ENCODE results near the gene ITPR1. TPM values are rescaled to one million over a fixed set of nuclear protein-coding genes. Genes with fewer than 3 reads are reported as not detected.

Gene ITPR1
- polyA plus RNA-seq, 5 donors, result 34.8 to 47.9 (median 40.8) TPM

DNA sequence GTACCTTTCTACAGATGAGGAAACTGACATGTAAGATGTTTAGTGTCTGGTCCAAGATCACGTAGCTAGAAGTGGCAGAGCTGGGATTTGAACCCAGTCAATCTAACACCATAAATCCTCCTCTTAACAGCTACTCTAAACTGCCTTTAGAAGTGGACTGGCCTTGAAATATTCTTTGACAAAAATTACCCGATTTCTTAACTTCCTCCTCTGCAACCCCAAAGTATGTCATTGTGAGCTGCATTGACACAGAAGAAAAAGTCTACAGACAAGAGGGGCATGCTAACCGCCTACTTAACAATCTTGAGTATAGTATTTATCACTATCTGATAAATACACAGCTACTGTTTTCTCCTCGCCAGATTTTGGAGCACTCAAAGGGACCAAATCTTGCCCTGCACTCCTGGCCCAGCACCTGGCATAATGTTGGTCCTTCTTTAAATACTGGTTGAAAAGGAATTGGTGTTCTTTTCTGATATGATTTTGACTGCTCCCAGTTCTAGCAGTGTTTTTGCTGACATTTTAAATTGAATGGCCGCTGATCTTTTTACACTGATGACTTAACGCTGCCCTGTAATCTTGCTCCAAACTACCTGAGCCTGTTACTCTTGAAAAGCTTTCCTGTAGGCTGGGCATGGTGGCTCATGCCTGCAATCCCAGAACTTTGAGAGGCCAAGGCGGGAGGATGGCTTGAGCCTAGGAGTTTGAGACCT, 36.9 kb downstream of the ITPR1 start:
- DNase-seq, result no peak

DNA sequence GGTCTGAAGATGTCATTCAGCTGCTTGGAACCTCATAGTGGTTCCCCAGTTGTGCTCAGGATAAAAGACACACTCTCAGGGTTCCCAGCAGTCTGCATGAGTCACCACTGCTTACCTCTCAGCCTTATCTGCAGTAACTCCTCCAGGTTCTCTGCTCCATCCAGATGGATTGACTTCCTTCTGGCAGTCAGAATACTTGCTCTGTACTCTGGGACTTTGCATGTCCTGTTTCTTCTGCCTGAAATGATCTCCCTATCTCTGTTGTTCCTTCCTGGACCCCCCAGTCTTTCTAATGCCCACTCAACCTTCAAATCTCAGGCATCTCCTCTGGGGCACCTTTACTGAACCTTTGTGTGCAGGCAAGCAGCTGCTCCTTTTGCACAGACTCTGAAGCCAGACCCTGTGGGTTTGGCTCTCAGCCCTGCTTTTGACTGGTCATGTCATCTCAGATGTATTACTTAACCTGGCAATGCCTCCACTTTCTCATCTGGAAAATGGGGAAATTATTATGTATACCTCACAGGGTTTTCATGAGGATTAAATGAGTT, 38.4 kb downstream of the ITPR1 start:
- DNase-seq, result no peak

DNA sequence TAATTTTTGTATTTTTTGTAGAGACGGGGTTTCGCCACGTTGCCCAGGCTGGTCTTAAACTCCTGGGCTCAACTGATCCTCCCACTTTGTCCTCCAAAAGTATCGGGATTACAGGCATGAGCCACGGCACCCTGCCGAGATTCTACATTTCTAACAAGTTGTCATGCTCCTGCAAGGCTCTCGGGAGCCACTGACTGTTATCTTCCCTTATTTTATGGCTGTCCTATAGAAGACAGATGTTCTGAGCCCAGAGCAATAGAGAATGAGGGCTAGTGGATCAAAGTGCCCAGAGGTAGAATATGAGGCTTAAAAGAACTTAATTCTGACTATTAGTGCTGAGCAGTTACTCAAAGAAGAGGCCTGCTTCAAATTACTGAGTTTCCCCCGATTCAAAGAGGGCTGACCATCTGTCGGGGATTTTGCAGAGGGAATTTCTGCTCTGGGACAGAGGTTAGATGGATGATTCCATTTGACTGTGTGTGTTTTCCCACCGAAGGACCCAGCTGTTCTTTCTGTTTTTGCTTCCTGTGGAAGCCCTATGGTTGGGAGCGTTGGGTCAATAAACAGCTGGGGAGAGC, 39.5 kb downstream of the ITPR1 start:
- no peak for DNase-seq

DNA sequence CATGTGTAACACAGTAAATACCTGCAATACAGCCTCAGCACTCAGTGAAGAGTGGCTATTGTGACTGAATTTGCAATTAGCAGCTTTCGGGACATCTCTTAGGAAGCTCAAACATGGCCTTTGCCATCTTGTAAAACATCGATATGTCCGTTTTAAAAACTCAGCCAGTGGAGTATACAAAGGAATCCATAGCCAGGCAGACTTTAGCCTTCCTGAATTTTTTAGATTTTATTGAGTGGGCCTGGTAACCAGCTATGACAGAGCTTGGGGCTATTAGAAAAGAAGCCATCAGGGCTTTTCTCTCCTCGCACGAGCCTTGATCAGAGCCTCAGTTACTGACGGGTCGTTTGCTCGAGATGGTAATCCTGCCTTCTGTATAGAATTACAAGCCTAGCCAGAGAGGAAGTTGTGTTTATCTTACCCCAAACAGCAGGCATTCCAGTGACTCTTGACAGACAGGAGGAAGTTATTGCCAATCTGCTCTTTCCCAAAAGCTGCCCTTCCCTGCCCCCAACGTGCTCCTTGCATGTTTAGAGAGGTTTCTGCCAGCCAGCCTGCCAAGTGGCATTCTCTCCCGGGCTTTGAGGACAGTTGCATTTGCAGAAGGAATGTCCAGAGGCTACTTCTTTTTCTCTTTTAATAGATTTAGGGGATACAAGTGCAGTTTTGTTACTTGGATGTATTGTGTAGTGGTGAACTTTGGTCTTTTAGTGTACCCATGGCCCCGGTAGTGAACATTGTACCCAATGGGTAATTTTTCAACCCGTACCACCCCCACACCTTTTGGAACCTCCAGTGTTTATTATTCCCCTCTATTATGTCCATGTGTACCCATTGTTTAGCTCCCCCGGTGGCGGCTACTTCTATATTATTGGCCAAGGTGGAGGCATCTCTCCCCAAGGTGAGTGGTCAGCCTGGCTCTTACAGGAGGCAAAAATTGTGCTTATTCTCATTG, 40.6 kb downstream of the ITPR1 start:
- no peak for DNase-seq

GRCh38 chr3:4534906-4535305, 41.8 kb downstream of the ITPR1 start:
- no peak for DNase-seq

- DNase-seq, result no peak
Measured at GRCh38 chr3:4536260-4536659, 43.1 kb downstream of the ITPR1 start.

DNA sequence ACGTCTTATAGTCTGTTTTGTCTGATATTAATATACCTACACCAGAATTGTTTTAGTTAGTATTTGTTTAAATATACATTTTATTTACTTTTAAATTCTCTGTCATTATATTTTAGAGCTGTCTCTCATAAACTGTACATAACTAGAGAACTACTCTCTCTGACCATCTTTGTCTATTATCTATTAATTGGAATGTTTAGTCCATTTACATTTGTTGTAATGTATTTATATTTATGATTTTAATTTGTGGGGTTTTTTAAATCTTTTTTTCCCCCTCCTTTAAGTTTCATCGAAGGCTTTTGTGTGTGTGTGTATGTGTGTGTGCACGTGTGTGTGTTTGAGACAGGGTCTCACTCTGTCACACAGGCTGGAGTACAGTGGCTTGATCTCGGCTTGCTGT, 47.1 kb downstream of the ITPR1 start:
- no peak for DNase-seq

GRCh38 chr3:4543110-4543509, 50.0 kb downstream of the ITPR1 start:
- DNase-seq, result no peak

GRCh38 chr3:4546346-4547178, 53.4 kb downstream of the ITPR1 start:
- DNase-seq, result no peak

- no peak for DNase-seq
Measured at GRCh38 chr3:4547799-4548198, 54.7 kb downstream of the ITPR1 start.

GRCh38 chr3:4548356-4548755, 55.2 kb downstream of the ITPR1 start:
- DNase-seq, result no peak

GRCh38 chr3:4548780-4549179, 55.6 kb downstream of the ITPR1 start:
- no peak for DNase-seq

- no peak for DNase-seq
Measured at GRCh38 chr3:4549896-4550295, 56.7 kb downstream of the ITPR1 start.

- peak; percentile 83 to 84 for DNase-seq
Measured at GRCh38 chr3:4551051-4551711, 58.0 kb downstream of the ITPR1 start.

DNA sequence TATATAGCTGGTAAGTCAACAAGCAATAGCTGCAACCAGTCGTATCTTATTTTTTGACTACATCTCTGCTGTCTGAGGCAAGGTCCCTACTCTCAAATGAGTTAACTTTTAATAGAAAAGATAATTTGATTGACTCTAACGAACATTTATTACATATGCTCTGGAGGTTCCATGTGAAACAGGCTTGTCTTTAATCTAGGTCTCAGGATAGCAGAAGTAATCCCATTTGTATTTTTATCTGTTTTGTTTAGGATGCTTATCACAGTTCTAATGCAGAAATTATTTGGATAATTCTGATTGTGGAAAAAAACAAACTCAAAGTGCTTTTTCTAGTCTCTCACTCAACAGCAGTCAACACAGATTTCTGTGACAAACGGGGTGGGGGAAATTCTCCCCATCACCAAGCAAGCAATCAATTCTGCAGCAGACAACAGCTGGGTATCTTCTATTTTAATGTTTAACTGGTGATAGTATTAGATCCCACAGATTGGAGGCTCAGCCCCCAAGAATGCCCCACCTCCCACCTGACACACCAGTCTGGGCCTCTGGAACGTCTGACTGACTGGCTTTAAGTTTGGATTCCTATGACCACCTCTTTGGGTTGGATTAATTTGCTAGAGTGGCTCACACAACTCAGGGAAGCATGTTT, 58.8 kb downstream of the ITPR1 start:
- no peak for DNase-seq

GRCh38 chr3:4552811-4553210, 59.7 kb downstream of the ITPR1 start:
- DNase-seq, result no peak

GRCh38 chr3:4561661-4562060, 68.5 kb downstream of the ITPR1 start:
- DNase-seq, result no peak

GRCh38 chr3:4562595-4562994, 69.4 kb downstream of the ITPR1 start:
- DNase-seq, result no peak

GRCh38 chr3:4564270-4564669, 71.1 kb downstream of the ITPR1 start:
- no peak for DNase-seq

DNA sequence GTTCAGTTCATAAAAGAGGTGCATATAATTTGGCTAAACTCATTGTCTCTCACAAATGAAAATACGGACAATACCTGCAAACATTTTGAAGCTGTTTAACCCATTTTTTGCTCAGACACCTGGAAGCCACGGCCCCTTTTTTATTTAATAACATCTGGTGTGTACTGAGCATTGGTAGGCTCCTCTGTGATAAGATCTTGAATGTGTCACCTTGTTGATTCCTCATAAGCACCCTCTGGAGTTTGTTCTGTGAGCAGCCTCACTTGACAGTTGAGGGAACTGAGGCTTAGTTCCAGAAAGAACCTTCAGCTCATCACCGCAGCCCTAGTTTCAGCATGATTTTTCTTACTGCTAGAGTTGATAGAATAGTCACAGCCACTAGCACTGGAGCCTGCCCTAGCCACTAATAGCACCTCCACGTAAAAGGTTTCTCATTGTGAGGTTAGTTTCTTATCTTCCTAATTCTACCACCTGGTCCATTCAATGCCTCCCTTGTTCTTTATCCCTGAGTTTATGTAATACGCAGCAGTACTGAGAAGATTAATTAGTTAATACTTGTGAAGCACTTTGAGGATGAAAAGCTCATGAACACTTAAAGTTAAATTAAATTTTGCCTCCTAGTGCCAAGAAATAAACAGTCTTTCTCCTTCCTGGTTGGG, 71.9 kb downstream of the ITPR1 start:
- no peak for DNase-seq
